GM18517 (cell line): Measurements from ENCODE around the gene LRMDA.
"Not testable (repeated sequence)": the region's sequence is repeated elsewhere in the genome, so short reads cannot be mapped to it uniquely, and the experiment has no call there.

Experiments
- ATAC-seq: cut with Tn5 transposase; IDR thresholded peaks from one replicate; pipeline ENCODE4 v1.9.1; 2021; ENCODE audit warnings: mild to moderate bottlenecking, moderate library complexity; ENCODE audit not compliant: unreplicated experiment

The LRMDA gene

GRCh38 chr10:76049581-76050290, 618.3 kb downstream of the LRMDA start:
- no peak for ATAC-seq

- no peak for ATAC-seq
Measured at GRCh38 chr10:76050291-76050625, 618.8 kb downstream of the LRMDA start.

- no peak for ATAC-seq
Measured at GRCh38 chr10:76051007-76051936, 619.8 kb downstream of the LRMDA start.

GRCh38 chr10:76052682-76053503, 621.5 kb downstream of the LRMDA start:
- no peak for ATAC-seq

- no peak for ATAC-seq
Measured at GRCh38 chr10:76055466-76055865, 624.0 kb downstream of the LRMDA start.

GRCh38 chr10:76055963-76056362, 624.5 kb downstream of the LRMDA start:
- no peak for ATAC-seq

GRCh38 chr10:76060993-76061392, 629.6 kb downstream of the LRMDA start:
- ATAC-seq, result not testable (repeated sequence)

GRCh38 chr10:76066457-76066856, 635.0 kb downstream of the LRMDA start:
- ATAC-seq, result no peak

- no peak for ATAC-seq
Measured at GRCh38 chr10:76067447-76067846, 636.0 kb downstream of the LRMDA start.

- ATAC-seq, result no peak
Measured at GRCh38 chr10:76068856-76069255, 637.4 kb downstream of the LRMDA start.

GRCh38 chr10:76070916-76071315, 639.5 kb downstream of the LRMDA start:
- ATAC-seq, result no peak

- no peak for ATAC-seq
Measured at GRCh38 chr10:76071653-76072365, 640.4 kb downstream of the LRMDA start.

GRCh38 chr10:76072384-76072783, 641.0 kb downstream of the LRMDA start:
- ATAC-seq, result no peak

GRCh38 chr10:76073524-76073923, 642.1 kb downstream of the LRMDA start:
- ATAC-seq, result no peak

GRCh38 chr10:76074659-76075058, 643.2 kb downstream of the LRMDA start:
- ATAC-seq, result no peak

- ATAC-seq, result no peak
Measured at GRCh38 chr10:76080451-76080850, 649.0 kb downstream of the LRMDA start.

- no peak for ATAC-seq
Measured at GRCh38 chr10:76080991-76081390, 649.6 kb downstream of the LRMDA start.

- ATAC-seq, result no peak
Measured at GRCh38 chr10:76082232-76082631, 650.8 kb downstream of the LRMDA start.

GRCh38 chr10:76082956-76083355, 651.5 kb downstream of the LRMDA start:
- ATAC-seq, result no peak

- no peak for ATAC-seq
Measured at GRCh38 chr10:76085002-76085816, 653.8 kb downstream of the LRMDA start.
